Measurements from ENCODE around the gene ZYG11B.

- TF ChIP-seq CTCF (IDR thresholded peaks at IDR 0.05 in 2 of 3, conservative IDR thresholded peaks at IDR 0.05 in 1 of 3; ENCODE audit: insufficient read depth in 2 of 3, low read depth in 1 of 3, low read length in 3 of 3) (no peak), MEF2D (tag; conservative IDR thresholded peaks at IDR 0.05; ENCODE audit: low read depth) (no peak), ETV5 (CRISPR knock-in tag; IDR thresholded peaks at IDR 0.05; ENCODE audit: low read depth) (no peak)
These were observed 129.3 kb downstream of the ZYG11B start for GRCh38 chr1:52855584-52855983.

All from K562 (cell line).